Measurements from ENCODE around the gene PSTPIP1. TPM values are rescaled to one million over a fixed set of nuclear protein-coding genes. Genes with fewer than 3 reads are reported as not detected.

The PSTPIP1 gene
- total RNA-seq, 1 donor from 2014 or later, result 16.0 TPM

GRCh38 chr15:77046704-77047412, 51.9 kb downstream of the PSTPIP1 start:
- intact Hi-C loops (cut with DNase I), result no loop called here
- Histone ChIP-seq H3K36me3 (peaks cover 54% of the 10 kb centered on the region), H3K9me3 (no peaks in the 10 kb centered on the region), H3K4me1 (no peaks in the 10 kb centered on the region), H3K27me3 (no peaks in the 10 kb centered on the region), H3K4me3 (no peak overlapping the region), H3K27ac (no peak overlapping the region)
- TF ChIP-seq, protein P1, sequence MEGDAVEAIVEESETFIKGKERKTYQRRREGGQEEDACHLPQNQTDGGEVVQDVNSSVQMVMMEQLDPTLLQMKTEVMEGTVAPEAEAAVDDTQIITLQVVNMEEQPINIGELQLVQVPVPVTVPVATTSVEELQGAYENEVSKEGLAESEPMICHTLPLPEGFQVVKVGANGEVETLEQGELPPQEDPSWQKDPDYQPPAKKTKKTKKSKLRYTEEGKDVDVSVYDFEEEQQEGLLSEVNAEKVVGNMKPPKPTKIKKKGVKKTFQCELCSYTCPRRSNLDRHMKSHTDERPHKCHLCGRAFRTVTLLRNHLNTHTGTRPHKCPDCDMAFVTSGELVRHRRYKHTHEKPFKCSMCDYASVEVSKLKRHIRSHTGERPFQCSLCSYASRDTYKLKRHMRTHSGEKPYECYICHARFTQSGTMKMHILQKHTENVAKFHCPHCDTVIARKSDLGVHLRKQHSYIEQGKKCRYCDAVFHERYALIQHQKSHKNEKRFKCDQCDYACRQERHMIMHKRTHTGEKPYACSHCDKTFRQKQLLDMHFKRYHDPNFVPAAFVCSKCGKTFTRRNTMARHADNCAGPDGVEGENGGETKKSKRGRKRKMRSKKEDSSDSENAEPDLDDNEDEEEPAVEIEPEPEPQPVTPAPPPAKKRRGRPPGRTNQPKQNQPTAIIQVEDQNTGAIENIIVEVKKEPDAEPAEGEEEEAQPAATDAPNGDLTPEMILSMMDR (IDR thresholded peaks at IDR 0.05), result no peak
- no peak for DNase-seq
- ATAC-seq, result no peak

DNA sequence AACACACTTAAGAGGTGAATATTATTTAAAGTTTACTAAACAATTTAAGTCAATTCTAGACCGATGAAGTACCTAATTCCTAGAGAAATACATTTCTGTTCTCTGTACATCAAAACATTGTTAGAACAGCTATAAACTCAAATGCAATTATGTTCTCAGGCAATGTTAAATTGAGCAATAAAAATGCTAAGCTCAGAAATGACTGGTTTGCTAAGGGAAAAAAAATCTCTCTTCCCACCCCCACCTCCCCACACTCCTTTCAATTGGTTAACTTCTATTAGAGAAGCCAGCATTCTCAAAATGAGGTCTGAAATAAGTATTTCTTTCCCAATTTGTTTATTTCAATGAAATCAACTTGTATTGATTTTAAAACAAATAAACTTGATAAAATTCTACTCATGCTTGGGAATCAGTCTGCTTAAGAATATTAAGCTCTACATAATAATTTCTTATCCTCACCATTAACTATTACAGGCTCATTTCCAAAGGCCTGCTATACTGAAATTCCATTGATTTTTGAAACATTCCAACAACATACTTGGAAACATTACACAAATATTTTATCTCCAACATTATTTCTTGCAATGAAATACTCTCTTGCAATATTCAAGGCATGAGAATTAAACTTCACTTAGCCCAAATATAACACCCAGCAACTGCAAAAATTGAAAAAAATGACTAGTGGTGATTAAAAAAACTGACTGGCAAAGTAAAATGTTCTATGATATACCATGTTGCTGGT, 53.4 kb downstream of the PSTPIP1 start:
- Histone ChIP-seq H3K9me3 (no peaks in the 10 kb centered on the region), H3K27me3 (no peaks in the 10 kb centered on the region), H3K27ac (no peak overlapping the region), H3K4me1 (no peaks in the 10 kb centered on the region), H3K36me3 (peaks cover 58% of the 10 kb centered on the region), H3K4me3 (no peak overlapping the region)
- ATAC-seq (no peak), DNase-seq (no peak)
- intact Hi-C loops (cut with DNase I), result no loop called here
- TF ChIP-seq, protein P1 (IDR thresholded peaks at IDR 0.05), result no peak

DNA sequence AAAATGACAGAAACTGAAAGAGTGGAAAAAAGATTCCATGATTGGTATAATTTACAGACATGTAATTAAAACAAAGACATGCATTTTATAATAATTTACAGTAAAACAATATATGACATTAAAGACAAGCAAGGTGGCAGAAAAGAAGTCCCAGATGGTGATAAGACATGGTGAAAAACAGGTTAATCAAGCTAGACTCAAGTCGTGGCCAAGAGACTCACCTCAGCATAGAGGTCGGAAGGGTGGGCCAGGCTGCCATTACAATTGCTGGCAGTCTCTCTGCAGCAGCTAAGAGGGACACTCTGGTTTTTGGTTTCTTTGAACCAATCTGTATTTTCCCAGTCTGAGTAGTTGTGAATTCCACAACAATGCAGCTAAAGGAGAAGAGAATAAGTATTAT, 57.6 kb downstream of the PSTPIP1 start:
- Histone ChIP-seq H3K27ac (no peak overlapping the region), H3K4me1 (no peaks in the 10 kb centered on the region), H3K9me3 (no peaks in the 10 kb centered on the region), H3K36me3 (peaks cover 35% of the 10 kb centered on the region), H3K27me3 (no peaks in the 10 kb centered on the region), H3K4me3 (no peak overlapping the region)
- DNase-seq (no peak), ATAC-seq (no peak)
- TF ChIP-seq, protein P1 (IDR thresholded peaks at IDR 0.05), result no peak
- intact Hi-C loops (cut with DNase I), result no loop called here

DNA sequence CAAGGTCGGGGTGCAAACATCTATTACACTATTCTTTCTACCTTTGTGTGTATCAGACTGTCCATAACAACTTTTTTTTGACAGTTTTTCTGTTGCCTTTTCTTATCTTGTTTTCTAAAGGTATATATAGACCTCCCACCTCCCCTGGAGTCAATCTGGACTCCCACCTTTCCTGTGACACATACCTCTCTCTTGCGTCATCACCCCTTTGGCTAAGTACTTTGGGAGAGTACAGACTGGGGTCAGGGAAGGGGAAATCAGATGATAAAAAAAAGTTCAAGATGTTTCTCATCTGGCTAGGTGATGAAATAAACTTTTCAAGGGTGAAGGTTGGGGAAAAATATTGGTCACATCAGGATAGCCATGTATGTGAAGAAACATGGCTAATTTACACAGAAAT, 58.8 kb downstream of the PSTPIP1 start:
- Histone ChIP-seq H3K9me3 (no peaks in the 10 kb centered on the region), H3K27me3 (no peaks in the 10 kb centered on the region), H3K36me3 (peaks cover 29% of the 10 kb centered on the region), H3K4me1 (no peaks in the 10 kb centered on the region), H3K4me3 (no peak overlapping the region), H3K27ac (no peak overlapping the region)
- ATAC-seq (peak; percentile 46), DNase-seq (no peak)
- TF ChIP-seq, protein P1 (IDR thresholded peaks at IDR 0.05), result no peak
- intact Hi-C loops (cut with DNase I), result no loop called here

GRCh38 chr15:77057072-77057471, 62.1 kb downstream of the PSTPIP1 start:
- Histone ChIP-seq H3K9me3 (no peaks in the 10 kb centered on the region), H3K4me3 (no peak overlapping the region), H3K27ac (no peak overlapping the region), H3K36me3 (peaks cover 10% of the 10 kb centered on the region), H3K4me1 (peaks cover 26% of the 10 kb centered on the region), H3K27me3 (no peaks in the 10 kb centered on the region)
- DNase-seq (no peak), ATAC-seq (no peak)
- intact Hi-C loops (cut with DNase I), result no loop called here
- TF ChIP-seq, protein P1 (IDR thresholded peaks at IDR 0.05), result no peak

Data from upper lobe of right lung (tissue), 1 donor.